Gastroesophageal sphincter (tissue), 3 donors: ENCODE data around the gene TMEM19.

Experiments
- EP300 ChIP-seq: sonication (generic); formaldehyde crosslinking; IDR thresholded peaks from one replicate; pipeline ENCODE4 v1.6.1; 2017; ENCODE audit warnings: antibody characterized with exemption, mild to moderate bottlenecking
- POLR2A ChIP-seq, 2 donors: fragments of 450-650 bp; IDR thresholded peaks; one replicate each; pipeline ENCODE4 v1.6.1; 2017; ENCODE audit warnings: antibody characterized with exemption in 2 of 2, mild to moderate bottlenecking in 2 of 2, moderate library complexity in 1 of 2
- POLR2AphosphoS5 ChIP-seq: sonication (generic); formaldehyde crosslinking; IDR thresholded peaks from one replicate; pipeline ENCODE4 v1.6.1; 2017; ENCODE audit warnings: antibody characterized with exemption
- TF ChIP-seq, protein P1 (sequence below), 4 experiments: fragments of 200-600 bp in 2 of 4; fragments of 450-650 bp in 2 of 4; sonication (generic) in 1 of 4; IDR thresholded peaks; one replicate each; pipeline ENCODE4 v1.5.1; 2017 to 2019; ENCODE audit warnings: antibody characterized with exemption in 4 of 4, mild to moderate bottlenecking in 2 of 4, moderate library complexity in 2 of 4

DNA sequence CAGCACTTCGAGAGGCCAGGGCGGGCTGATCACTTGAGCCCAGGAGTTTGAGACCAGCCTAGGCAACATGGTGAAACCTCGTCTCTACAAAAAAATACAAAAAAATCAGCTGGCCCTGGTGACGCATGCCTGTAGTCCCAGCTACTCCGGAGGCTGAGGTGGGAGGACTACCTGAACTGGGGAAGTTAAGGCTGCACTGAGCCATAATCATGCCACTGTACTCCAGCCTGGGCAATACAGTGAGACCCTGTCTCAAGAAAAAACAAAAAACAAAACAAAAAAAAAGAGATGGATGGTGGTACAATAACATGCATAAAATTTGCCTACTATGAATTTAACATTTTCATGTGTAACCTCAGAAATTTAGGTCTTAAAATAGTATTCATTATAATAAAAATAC is 19.6 kb upstream of the TMEM19 start:
- TF ChIP-seq POLR2A (IDR thresholded peaks at IDR 0.05): no peak
- TF ChIP-seq, protein P1, sequence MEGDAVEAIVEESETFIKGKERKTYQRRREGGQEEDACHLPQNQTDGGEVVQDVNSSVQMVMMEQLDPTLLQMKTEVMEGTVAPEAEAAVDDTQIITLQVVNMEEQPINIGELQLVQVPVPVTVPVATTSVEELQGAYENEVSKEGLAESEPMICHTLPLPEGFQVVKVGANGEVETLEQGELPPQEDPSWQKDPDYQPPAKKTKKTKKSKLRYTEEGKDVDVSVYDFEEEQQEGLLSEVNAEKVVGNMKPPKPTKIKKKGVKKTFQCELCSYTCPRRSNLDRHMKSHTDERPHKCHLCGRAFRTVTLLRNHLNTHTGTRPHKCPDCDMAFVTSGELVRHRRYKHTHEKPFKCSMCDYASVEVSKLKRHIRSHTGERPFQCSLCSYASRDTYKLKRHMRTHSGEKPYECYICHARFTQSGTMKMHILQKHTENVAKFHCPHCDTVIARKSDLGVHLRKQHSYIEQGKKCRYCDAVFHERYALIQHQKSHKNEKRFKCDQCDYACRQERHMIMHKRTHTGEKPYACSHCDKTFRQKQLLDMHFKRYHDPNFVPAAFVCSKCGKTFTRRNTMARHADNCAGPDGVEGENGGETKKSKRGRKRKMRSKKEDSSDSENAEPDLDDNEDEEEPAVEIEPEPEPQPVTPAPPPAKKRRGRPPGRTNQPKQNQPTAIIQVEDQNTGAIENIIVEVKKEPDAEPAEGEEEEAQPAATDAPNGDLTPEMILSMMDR (IDR thresholded peaks at IDR 0.05): no peak
- TF ChIP-seq POLR2AphosphoS5: no peak
- no peak for TF ChIP-seq EP300
